ENCODE results near the gene CLPSL1. TPM values are rescaled to one million over a fixed set of nuclear protein-coding genes. Genes with fewer than 3 reads are reported as not detected.

CLPSL1 gene
- total RNA-seq, 5 donors from 2014 or later (not counting 1 experiment from before 2014, with no cell fraction given) = not detected

GRCh38 chr6:35754452-35755277 lies 26.2 kb upstream of the CLPSL1 start:
- no peak overlapping the region for H3K27ac ChIP-seq (ENCODE audit: low read length)
- Mint-ChIP-seq H3K36me3 (no peaks in the 10 kb centered on the region), H3K4me3 (no peak overlapping the region), H3K9me3 (no peaks in the 10 kb centered on the region), H3K4me1 (peaks cover 0 to 3% (median 0%) of the 10 kb centered on the region in 3 donors), H3K27me3 (peaks cover 16 to 21% of the 10 kb centered on the region in 2 donors), H3K27ac (peak overlapping the region in 1 of 2 donors; percentile 6)
- CTCF ChIA-PET = interaction anchor here in 1 of 2 donors (0.6 kb wide), 2 partner anchors 9 to 1286 kb away, joined by 3 read pairs; no protein-coding TSS in a partner anchor
- POLR2A ChIA-PET = interaction anchor here in 1 of 2 donors (0.6 kb wide), 1 partner anchor 1487 kb away, joined by 3 read pairs; no protein-coding TSS in a partner anchor
- no peaks in the 10 kb centered on the region for H3K36me3 ChIP-seq (ENCODE audit: control insufficient read depth in 2 of 2, extremely low read depth in 1 of 2, insufficient read depth in 1 of 2, low read length in 1 of 2)
- no peaks in the 10 kb centered on the region for H3K4me1 ChIP-seq (ENCODE audit: control insufficient read depth in 1 of 2, extremely low read depth in 1 of 2, insufficient read depth in 2 of 2, low read length in 2 of 2)
- WGBS (ENCODE audit: insufficient coverage) = 84% methylated on average over 3 of the region's 6 CpGs
- H3K27me3 ChIP-seq (replicated peaks in 1 of 2; ENCODE audit: control insufficient read depth in 2 of 2, extremely low read depth in 1 of 2, insufficient read depth in 2 of 2, low read length in 1 of 2) = peaks cover 0 to 17% of the 10 kb centered on the region in 2 experiments
- ATAC-seq (replicated peaks in 1 of 4) = no peak
- H3K4me3 ChIP-seq (ENCODE audit: control insufficient read depth in 1 of 2, extremely low read depth in 1 of 2, low read length in 1 of 2) = no peak overlapping the region
- DNase-seq = no peak
- H3K9me3 ChIP-seq = no peaks in the 10 kb centered on the region

GRCh38 chr6:35755278-35755924 lies 25.4 kb upstream of the CLPSL1 start:
- H3K36me3 Mint-ChIP-seq = no peaks in the 10 kb centered on the region
- no peaks in the 10 kb centered on the region for H3K4me1 ChIP-seq (ENCODE audit: control insufficient read depth in 1 of 2, extremely low read depth in 1 of 2, insufficient read depth in 2 of 2, low read length in 2 of 2)
- H3K27me3 Mint-ChIP-seq = peaks cover 21 to 25% of the 10 kb centered on the region in 2 donors
- POLR2A ChIA-PET = interaction anchor here in 1 of 2 donors (0.6 kb wide), 1 partner anchor 63 kb away, joined by 9 read pairs; no protein-coding TSS in a partner anchor
- no peak for ATAC-seq (replicated peaks in 1 of 4)
- no peaks in the 10 kb centered on the region for H3K36me3 ChIP-seq (ENCODE audit: control insufficient read depth in 2 of 2, extremely low read depth in 1 of 2, insufficient read depth in 1 of 2, low read length in 1 of 2)
- no peak overlapping the region for H3K27ac Mint-ChIP-seq
- H3K27me3 ChIP-seq (replicated peaks in 1 of 2; ENCODE audit: control insufficient read depth in 2 of 2, extremely low read depth in 1 of 2, insufficient read depth in 2 of 2, low read length in 1 of 2) = peaks cover 0 to 22% of the 10 kb centered on the region in 2 experiments
- H3K4me3 Mint-ChIP-seq = no peak overlapping the region
- DNase-seq = no peak
- CTCF ChIA-PET = interaction anchor here in 1 of 2 donors (0.6 kb wide), 1 partner anchor 8 kb away, joined by 3 read pairs; no protein-coding TSS in a partner anchor
- no peak overlapping the region for H3K27ac ChIP-seq (ENCODE audit: low read length)
- peaks cover 0 to 3% (median 0%) of the 10 kb centered on the region in 3 donors for H3K4me1 Mint-ChIP-seq
- H3K9me3 ChIP-seq = no peaks in the 10 kb centered on the region
- H3K9me3 Mint-ChIP-seq = no peaks in the 10 kb centered on the region
- WGBS (ENCODE audit: insufficient coverage) = 63% methylated on average over 2 of the region's 3 CpGs
- H3K4me3 ChIP-seq (ENCODE audit: control insufficient read depth in 1 of 2, extremely low read depth in 1 of 2, low read length in 1 of 2) = no peak overlapping the region

- Histone ChIP-seq H3K9me3 (no peaks in the 10 kb centered on the region), H3K4me1 (ENCODE audit: control insufficient read depth in 1 of 2, extremely low read depth in 1 of 2, insufficient read depth in 2 of 2, low read length in 2 of 2) (no peaks in the 10 kb centered on the region), H3K27ac (ENCODE audit: low read length) (no peak overlapping the region), H3K27me3 (replicated peaks in 1 of 2; ENCODE audit: control insufficient read depth in 2 of 2, extremely low read depth in 1 of 2, insufficient read depth in 2 of 2, low read length in 1 of 2) (peaks cover 0 to 39% of the 10 kb centered on the region in 2 experiments), H3K4me3 (ENCODE audit: control insufficient read depth in 1 of 2, extremely low read depth in 1 of 2, low read length in 1 of 2) (no peak overlapping the region), H3K36me3 (ENCODE audit: control insufficient read depth in 2 of 2, extremely low read depth in 1 of 2, insufficient read depth in 1 of 2, low read length in 1 of 2) (no peaks in the 10 kb centered on the region)
- Mint-ChIP-seq H3K36me3 (no peaks in the 10 kb centered on the region), H3K9me3 (no peaks in the 10 kb centered on the region), H3K4me1 (peaks cover 0 to 3% (median 0%) of the 10 kb centered on the region in 3 donors), H3K27me3 (peaks cover 37 to 41% of the 10 kb centered on the region in 2 donors), H3K4me3 (no peak overlapping the region), H3K27ac (no peak overlapping the region)
- ATAC-seq (replicated peaks in 1 of 4) (no peak), DNase-seq (peak in 1 of 35 experiments; percentile 11)
- 67% methylated on average over 3 of the region's 10 CpGs for WGBS (ENCODE audit: insufficient coverage)
- POLR2A ChIA-PET = no interaction called here
- CTCF ChIA-PET = no interaction called here
Measured at GRCh38 chr6:35757456-35758123, 23.2 kb upstream of the CLPSL1 start.

GRCh38 chr6:35759426-35759825 lies 21.4 kb upstream of the CLPSL1 start:
- H3K9me3 Mint-ChIP-seq = no peaks in the 10 kb centered on the region
- H3K9me3 ChIP-seq = no peaks in the 10 kb centered on the region
- peaks cover 55 to 58% of the 10 kb centered on the region in 2 donors for H3K27me3 Mint-ChIP-seq
- ATAC-seq (replicated peaks in 1 of 4) (no peak), DNase-seq (no peak)
- H3K27me3 ChIP-seq (replicated peaks in 1 of 2; ENCODE audit: control insufficient read depth in 2 of 2, extremely low read depth in 1 of 2, insufficient read depth in 2 of 2, low read length in 1 of 2) = peaks cover 8 to 46% of the 10 kb centered on the region in 2 experiments
- H3K27ac Mint-ChIP-seq = no peak overlapping the region
- POLR2A ChIA-PET = no interaction called here
- no peaks in the 10 kb centered on the region for H3K36me3 ChIP-seq (ENCODE audit: control insufficient read depth in 2 of 2, extremely low read depth in 1 of 2, insufficient read depth in 1 of 2, low read length in 1 of 2)
- no peaks in the 10 kb centered on the region for H3K4me1 ChIP-seq (ENCODE audit: control insufficient read depth in 1 of 2, extremely low read depth in 1 of 2, insufficient read depth in 2 of 2, low read length in 2 of 2)
- H3K4me3 ChIP-seq (ENCODE audit: control insufficient read depth in 1 of 2, extremely low read depth in 1 of 2, low read length in 1 of 2) = no peak overlapping the region
- peaks cover 4 to 11% (median 7%) of the 10 kb centered on the region in 3 donors for H3K4me1 Mint-ChIP-seq
- 60% methylated on average over 2 of the region's 3 CpGs for WGBS (ENCODE audit: insufficient coverage)
- H3K27ac ChIP-seq (ENCODE audit: low read length) = no peak overlapping the region
- H3K4me3 Mint-ChIP-seq = no peak overlapping the region
- no peaks in the 10 kb centered on the region for H3K36me3 Mint-ChIP-seq
- CTCF ChIA-PET = interaction anchor here in 1 of 2 donors (0.6 kb wide), 1 partner anchor 13 kb away, joined by 3 read pairs; no protein-coding TSS in a partner anchor

- no peak for ATAC-seq (replicated peaks in 1 of 4)
- Histone ChIP-seq H3K4me1 (ENCODE audit: control insufficient read depth in 1 of 2, extremely low read depth in 1 of 2, insufficient read depth in 2 of 2, low read length in 2 of 2) (no peaks in the 10 kb centered on the region), H3K4me3 (ENCODE audit: control insufficient read depth in 1 of 2, extremely low read depth in 1 of 2, low read length in 1 of 2) (no peak overlapping the region), H3K36me3 (ENCODE audit: control insufficient read depth in 2 of 2, extremely low read depth in 1 of 2, insufficient read depth in 1 of 2, low read length in 1 of 2) (no peaks in the 10 kb centered on the region), H3K9me3 (no peaks in the 10 kb centered on the region), H3K27me3 (replicated peaks in 1 of 2; ENCODE audit: control insufficient read depth in 2 of 2, extremely low read depth in 1 of 2, insufficient read depth in 2 of 2, low read length in 1 of 2) (peaks cover 8 to 33% of the 10 kb centered on the region in 2 experiments), H3K27ac (ENCODE audit: low read length) (no peak overlapping the region)
- no peak for DNase-seq
- WGBS (ENCODE audit: insufficient coverage) = 94% methylated on average over 17 of the region's 23 CpGs
- Mint-ChIP-seq H3K4me1 (peaks cover 5 to 8% (median 7%) of the 10 kb centered on the region in 3 donors), H3K27me3 (peaks cover 32 to 38% of the 10 kb centered on the region in 2 donors), H3K9me3 (no peaks in the 10 kb centered on the region), H3K36me3 (no peaks in the 10 kb centered on the region), H3K27ac (no peak overlapping the region), H3K4me3 (no peak overlapping the region)
- CTCF ChIA-PET = no interaction called here
- POLR2A ChIA-PET = no interaction called here
Measured at GRCh38 chr6:35765739-35766138, 15.1 kb upstream of the CLPSL1 start.

GRCh38 chr6:35769211-35769610 lies 11.6 kb upstream of the CLPSL1 start:
- no peak overlapping the region for H3K27ac ChIP-seq (ENCODE audit: low read length)
- H3K27ac Mint-ChIP-seq = no peak overlapping the region
- H3K9me3 ChIP-seq = no peaks in the 10 kb centered on the region
- DNase-seq = no peak
- no peaks in the 10 kb centered on the region for H3K4me1 ChIP-seq (ENCODE audit: control insufficient read depth in 1 of 2, extremely low read depth in 1 of 2, insufficient read depth in 2 of 2, low read length in 2 of 2)
- H3K27me3 ChIP-seq (replicated peaks in 1 of 2; ENCODE audit: control insufficient read depth in 2 of 2, extremely low read depth in 1 of 2, insufficient read depth in 2 of 2, low read length in 1 of 2) = peaks cover 0 to 28% of the 10 kb centered on the region in 2 experiments
- ChIA-PET POLR2A (no interaction called here), CTCF (interaction anchor here in 1 of 2 donors (0.8 kb wide), 1 partner anchor 247 kb away, joined by 3 read pairs; no protein-coding TSS in a partner anchor)
- no peak for ATAC-seq (replicated peaks in 1 of 4)
- H3K4me1 Mint-ChIP-seq = peaks cover 1 to 3% (median 1%) of the 10 kb centered on the region in 3 donors
- H3K9me3 Mint-ChIP-seq = no peaks in the 10 kb centered on the region
- H3K4me3 Mint-ChIP-seq = no peak overlapping the region
- H3K27me3 Mint-ChIP-seq = peaks cover 11 to 12% of the 10 kb centered on the region in 2 donors
- H3K36me3 ChIP-seq (ENCODE audit: control insufficient read depth in 2 of 2, extremely low read depth in 1 of 2, insufficient read depth in 1 of 2, low read length in 1 of 2) = no peaks in the 10 kb centered on the region
- H3K36me3 Mint-ChIP-seq = no peaks in the 10 kb centered on the region
- no peak overlapping the region for H3K4me3 ChIP-seq (ENCODE audit: control insufficient read depth in 1 of 2, extremely low read depth in 1 of 2, low read length in 1 of 2)
- WGBS (ENCODE audit: insufficient coverage) = 70% methylated on average over 2 of the region's 4 CpGs

All from T-cell (primary cell).